H1 (cell line): ENCODE data around the gene MYO18A. TPM values are rescaled to one million over a fixed set of nuclear protein-coding genes. Genes with fewer than 3 reads are reported as not detected.

Source experiments
- CTCF ChIA-PET: fragments of 300-600 bp; sonication (Branson Sonifier 250); formaldehyde crosslinking; loops from one replicate; lab custom pipeline; 2021; ENCODE audit not compliant: partially characterized antibody; lab: Charles Lee
- POLR2A ChIA-PET: fragments of 300-600 bp; sonication (Branson Sonifier 250); formaldehyde crosslinking; loops from one replicate; lab custom pipeline; 2021; ENCODE audit warnings: inconsistent platforms; ENCODE audit not compliant: partially characterized antibody; lab: Charles Lee
- DNase-seq, 2 experiments: peaks; one replicate each; pipeline versions ENCODE4 v3.0.0 to v3.0.0-alpha.2; 2010 to 2022; ENCODE audit warnings: low spot score in 2 of 2, low read depth in 1 of 2, mixed read lengths in 1 of 2
- FAIRE-seq: peaks from 2 replicates; lab custom pipeline; 2011; peaks lifted over from hg19 to GRCh38; lab: Jason Lieb, UNC
- H2AFZ ChIP-seq: 2 replicates; pipeline ENCODE4 v1.8.1; 2012; ENCODE audit warnings: low read length, inconsistent platforms
- H2AK5ac ChIP-seq: 2 replicates; pipeline ENCODE4 v1.6.1; 2013; ENCODE audit warnings: low read depth, low read length
- H2BK120ac ChIP-seq: replicated peaks from 2 replicates; pipeline ENCODE3; 2013; ENCODE audit warnings: low read depth, low read length, inconsistent platforms
- H2BK12ac ChIP-seq: 2 replicates; pipeline ENCODE4 v1.6.1; 2013; ENCODE audit warnings: low read depth, low read length
- H2BK15ac ChIP-seq: 2 replicates; pipeline ENCODE4 v1.6.1; 2013; ENCODE audit warnings: low read length
- H2BK20ac ChIP-seq: 2 replicates; pipeline ENCODE4 v1.6.1; 2013; ENCODE audit warnings: low read length
- H2BK5ac ChIP-seq: 2 replicates; pipeline ENCODE4 v1.6.1; 2013; ENCODE audit warnings: low read depth, low read length
- H3K14ac ChIP-seq: 2 replicates; pipeline ENCODE4 v1.6.1; 2013; ENCODE audit warnings: inconsistent platforms; ENCODE audit not compliant: insufficient read length
- H3K18ac ChIP-seq: 2 replicates; pipeline ENCODE4 v1.6.1; 2013; ENCODE audit warnings: low read length; ENCODE audit errors: extremely low read depth
- H3K23ac ChIP-seq: 2 replicates; pipeline ENCODE4 v1.6.1; 2013; ENCODE audit warnings: inconsistent platforms; ENCODE audit not compliant: insufficient read length
- H3K23me2 ChIP-seq: 2 replicates; pipeline ENCODE4 v1.6.1; 2013; ENCODE audit warnings: low read depth, low read length
- H3K27ac ChIP-seq: 2 replicates; pipeline ENCODE4 v1.6.1; 2011; ENCODE audit warnings: low read depth, low read length, inconsistent platforms
- H3K27me3 ChIP-seq, 4 experiments: replicated peaks in 1 of 4; 1 replicate in 1 of 4; 2 replicates in 3 of 4; pipeline versions ENCODE4 v1.6.1 to v1.8.1; 2011 to 2013; ENCODE audit warnings: low read length in 3 of 4, mild to moderate bottlenecking in 3 of 4, inconsistent platforms in 2 of 4, mixed read lengths in 2 of 4, moderate library complexity in 1 of 4; ENCODE audit not compliant: control insufficient read depth in 3 of 4, insufficient read depth in 3 of 4; ENCODE audit errors: extremely low read depth in 1 of 4
- H3K36me3 ChIP-seq, 4 experiments: 2 replicates each; pipeline versions ENCODE4 v1.6.1 to v1.8.1; 2011 to 2013; ENCODE audit warnings: mild to moderate bottlenecking in 4 of 4, low read length in 3 of 4, moderate library complexity in 2 of 4, control low read depth in 1 of 4, inconsistent platforms in 1 of 4; ENCODE audit not compliant: insufficient read depth in 4 of 4, control insufficient read depth in 2 of 4
- H3K4ac ChIP-seq: replicated peaks from 2 replicates; pipeline ENCODE3; 2013; ENCODE audit warnings: low read length, low read depth, mixed read lengths, inconsistent platforms; ENCODE audit not compliant: insufficient read length
- H3K4me1 ChIP-seq, 4 experiments: replicated peaks in 1 of 4; 1 replicate in 1 of 4; 2 replicates in 3 of 4; pipeline versions ENCODE4 v1.6.1 to v1.8.1; 2011 to 2013; ENCODE audit warnings: low read length in 3 of 4, inconsistent platforms in 2 of 4, mixed read lengths in 1 of 4; ENCODE audit not compliant: insufficient read depth in 4 of 4, control insufficient read depth in 3 of 4
- H3K4me2 ChIP-seq, 2 experiments: 2 replicates each; pipeline versions ENCODE4 v1.6.1 to v1.8.1; 2011 to 2013; ENCODE audit warnings: low read depth in 2 of 2, low read length in 2 of 2, control low read depth in 1 of 2, inconsistent platforms in 1 of 2, mild to moderate bottlenecking in 1 of 2; ENCODE audit not compliant: insufficient read depth in 1 of 2
- H3K4me3 ChIP-seq, 4 experiments: fragments of 200-600, 300-600 bp in 1 of 4; sonication (generic), shearing (Covaris generic), sonication (Bioruptor Twin) in 1 of 4; 2 replicates each; pipeline versions ENCODE4 v1.5.1 to v1.8.1; 2011 to 2016; ENCODE audit warnings: low read length in 4 of 4, low read depth in 3 of 4, control low read depth in 2 of 4, inconsistent platforms in 2 of 4, mild to moderate bottlenecking in 2 of 4, mixed read lengths in 1 of 4, moderate library complexity in 1 of 4; ENCODE audit not compliant: insufficient read depth in 2 of 4; ENCODE audit errors: extremely low read depth in 1 of 4
- H3K56ac ChIP-seq: replicated peaks from 2 replicates; pipeline ENCODE3; 2013; ENCODE audit warnings: low read depth, mild to moderate bottlenecking, mixed read lengths, low read length, inconsistent platforms; ENCODE audit not compliant: insufficient read length
- H3K79me1 ChIP-seq: 2 replicates; pipeline ENCODE4 v1.6.1; 2013; ENCODE audit warnings: low read depth, low read length, control low read depth
- H3K79me2 ChIP-seq, 2 experiments: 2 replicates each; pipeline versions ENCODE4 v1.6.1 to v1.8.1; 2012 to 2013; ENCODE audit warnings: low read length in 2 of 2, mild to moderate bottlenecking in 2 of 2, inconsistent platforms in 1 of 2; ENCODE audit not compliant: insufficient read depth in 2 of 2, control insufficient read depth in 1 of 2
- H3K9ac ChIP-seq, 4 experiments: replicated peaks in 1 of 4; 1 replicate in 1 of 4; 2 replicates in 3 of 4; pipeline versions ENCODE4 v1.6.1 to v1.8.1; 2011 to 2013; ENCODE audit warnings: low read depth in 3 of 4, low read length in 3 of 4, control low read depth in 2 of 4, mild to moderate bottlenecking in 2 of 4, moderate library complexity in 2 of 4, inconsistent platforms in 1 of 4; ENCODE audit errors: extremely low read depth in 1 of 4
- H3K9me3 ChIP-seq, 2 experiments: 2 replicates each; pipeline versions ENCODE4 v1.6.1 to v1.8.1; 2012 to 2013; ENCODE audit warnings: mild to moderate bottlenecking in 2 of 2, moderate library complexity in 2 of 2, control low read depth in 1 of 2, inconsistent platforms in 1 of 2, low read depth in 1 of 2, low read length in 1 of 2, mixed read lengths in 1 of 2; ENCODE audit not compliant: insufficient read depth in 2 of 2
- H4K20me1 ChIP-seq, 2 experiments: replicated peaks in 1 of 2; 2 replicates each; pipeline versions ENCODE3 to v1.8.1; 2011 to 2013; ENCODE audit warnings: inconsistent platforms in 2 of 2, low read length in 2 of 2, mild to moderate bottlenecking in 1 of 2; ENCODE audit not compliant: insufficient read depth in 2 of 2, control insufficient read depth in 1 of 2
- H4K5ac ChIP-seq: 2 replicates; pipeline ENCODE4 v1.6.1; 2013; ENCODE audit warnings: low read length, low read depth, mixed read lengths, inconsistent platforms; ENCODE audit not compliant: insufficient read length
- H4K8ac ChIP-seq: 2 replicates; pipeline ENCODE4 v1.8.0; 2013; ENCODE audit warnings: mild to moderate bottlenecking, moderate library complexity, low read length, inconsistent platforms; ENCODE audit not compliant: insufficient read depth; ENCODE audit errors: extremely low read depth
- H4K91ac ChIP-seq: replicated peaks from 2 replicates; pipeline ENCODE3; 2013; ENCODE audit warnings: low read length, mixed read lengths, inconsistent platforms; ENCODE audit not compliant: insufficient read length
- BACH1 ChIP-seq: IDR thresholded peaks from 2 replicates; pipeline ENCODE4 v1.6.1; 2012; ENCODE audit warnings: low read length, improper control_type of control experiment
- CREB1 ChIP-seq: IDR thresholded peaks from 2 replicates; pipeline ENCODE4 v1.6.1; 2012; ENCODE audit warnings: inconsistent platforms
- E2F6 ChIP-seq: IDR thresholded peaks from 2 replicates; pipeline ENCODE4 v1.6.1; 2012; ENCODE audit warnings: inconsistent platforms
- KDM1A ChIP-seq: fragments of 200-600, 300-600 bp; sonication (generic); IDR thresholded peaks from 2 replicates; pipeline ENCODE4 v1.7.1; 2016; ENCODE audit warnings: mild to moderate bottlenecking, low read length, borderline replicate concordance
- POU5F1 ChIP-seq: IDR thresholded peaks from 2 replicates; pipeline ENCODE4 v1.6.1; 2011; ENCODE audit warnings: low read depth, mild to moderate bottlenecking, low read length, moderate library complexity
- RAD21 ChIP-seq, 2 experiments: IDR thresholded peaks in 1 of 2; conservative IDR thresholded peaks in 1 of 2; 2 replicates each; pipeline ENCODE4 v1.6.1; 2011; ENCODE audit warnings: low read depth in 2 of 2, low read length in 2 of 2, improper control_type of control experiment in 1 of 2, inconsistent platforms in 1 of 2, mild to moderate bottlenecking in 1 of 2, moderate library complexity in 1 of 2
- RBBP5 ChIP-seq: IDR thresholded peaks from 2 replicates; pipeline ENCODE4 v1.7.1; 2012; ENCODE audit warnings: low read depth, mild to moderate bottlenecking, inconsistent platforms, low read length, moderate library complexity, borderline replicate concordance
- SP1 ChIP-seq: IDR thresholded peaks from 2 replicates; pipeline ENCODE4 v1.6.1; 2011; ENCODE audit warnings: low read depth, low read length
- SP4 ChIP-seq: IDR thresholded peaks from 2 replicates; pipeline ENCODE4 v1.6.1; 2012; ENCODE audit warnings: low read length, inconsistent platforms
- SRF ChIP-seq: IDR thresholded peaks from 2 replicates; pipeline ENCODE4 v1.6.1; 2011; ENCODE audit warnings: mild to moderate bottlenecking, low read depth, low read length, moderate library complexity
- TAF7 ChIP-seq: optimal IDR thresholded peaks from 2 replicates; pipeline ENCODE3; 2011; ENCODE audit warnings: low read depth, mild to moderate bottlenecking, inconsistent platforms, low read length, moderate library complexity, borderline replicate concordance
- WGBS, 2 experiments: shearing (Covaris generic) in 1 of 2; methylation state at CpG; one replicate each; pipeline versions ENCODE4 v1.1.6 to v1.1.7; 2013 to 2015; ENCODE audit warnings: low lambda C conversion rate in 2 of 2, mixed read lengths in 2 of 2, inconsistent platforms in 1 of 2, low coverage in 1 of 2, missing lambda C conversion rate in 1 of 2; ENCODE audit not compliant: insufficient replicate concordance in 2 of 2, insufficient coverage in 1 of 2, insufficient read length in 1 of 2; ENCODE audit errors: extremely low coverage in 1 of 2, missing lambda C conversion rate in 1 of 2; 5-methylcytosine and 5-hydroxymethylcytosine counted together
- polyA plus RNA-seq, 7 experiments: library from polyadenylated mRNA; depleted of rRNA in 3 of 7; stranded (reverse) in 5 of 7; unstranded in 2 of 7; fragments of >200 nt in 5 of 7; fragments of 200-250 nt in 2 of 7; gene quantifications; 1 replicate in 5 of 7; 2 replicates in 1 of 7; 4 replicates in 1 of 7; pipeline versions ENCODE4 v1.2.1 to v1.2.3, GENCODE V29; 2011 to 2013; ENCODE audit warnings: missing spikeins in 2 of 7, mixed read lengths in 2 of 7
- total RNA-seq: library from RNA; stranded (reverse); fragmentation: NEBNext Ultra II Directional; extraction: Animal tissue kit (Norgen Biotek cat#: 25700); gene quantifications from 2 replicates; pipeline ENCODE4 v1.2.1, GENCODE V29; 2021

MYO18A gene
- total and polyA plus RNA-seq, 2 of the 8 experiments (the other 6 are each of a cell fraction or from before 2014, with no cell fraction given) = 7.6 to 43.8 TPM

GRCh38 chr17:29177541-29177870, 2.7 kb downstream of the MYO18A start:
- no peak for FAIRE-seq
- 0 out of 2 replicates have a peak overlapping the region, but pooled peaks have one; percentile 7 for H2BK15ac ChIP-seq
- POLR2A ChIA-PET = interaction anchor here (2.7 to 5.3 kb wide), 3 partner anchors 13 to 31 kb away, joined by 10 to 34 read pairs (median 25); no protein-coding TSS in a partner anchor
- peaks cover 0 to 2% of the 10 kb centered on the region in 2 experiments for H4K20me1 ChIP-seq
- H3K79me2 ChIP-seq = peaks cover 0 to 20% of the 10 kb centered on the region in 2 experiments; a peak in 2 of 4 replicates
- peak overlapping the region; percentile 36 for H2BK5ac ChIP-seq
- no peaks in the 10 kb centered on the region for H3K36me3 ChIP-seq
- no peak overlapping the region for H2BK120ac ChIP-seq
- DNase-seq = no peak
- H3K4me3 ChIP-seq = peak overlapping the region in 1 of 4 experiments; percentile 70; a peak in 1 of 8 replicates
- no peaks in the 10 kb centered on the region for H3K9me3 ChIP-seq
- peak overlapping the region; percentile 93 for H4K91ac ChIP-seq
- H3K27ac ChIP-seq = no peak overlapping the region
- 71% methylated on average over 3 of the region's 3 CpGs; no CpG with 5 or more reads in 1 of the 2 experiments for WGBS, 2 experiments
- H3K4me2 ChIP-seq = peak overlapping the region; percentile 75 to 85
- no peak overlapping the region for H3K56ac ChIP-seq
- H3K4ac ChIP-seq = no peak overlapping the region
- H3K23me2 ChIP-seq = peaks cover 13% of the 10 kb centered on the region; the same call in 1 of the 2 replicates
- peak overlapping the region; percentile 51; the same call in 1 of the 2 replicates for H2BK20ac ChIP-seq
- no peak overlapping the region for H3K14ac ChIP-seq
- peak overlapping the region in 1 of 4 experiments; percentile 11; a peak in 1 of 7 replicates for H3K9ac ChIP-seq
- peak overlapping the region; percentile 43; the same call in 1 of the 2 replicates for H2AK5ac ChIP-seq
- peaks cover 3% of the 10 kb centered on the region; the same call in 1 of the 2 replicates for H3K79me1 ChIP-seq
- CTCF ChIA-PET = interaction anchor here (0.7 to 42.5 kb wide), 7 partner anchors 17 to 96 kb away, joined by 3 to 731 read pairs (median 8); no protein-coding TSS in a partner anchor
- H4K5ac ChIP-seq = no peak overlapping the region
- no peak overlapping the region for H2AFZ ChIP-seq
- peak overlapping the region; percentile 64; the same call in 1 of the 2 replicates for H2BK12ac ChIP-seq
- peak overlapping the region; percentile 54 for H3K18ac ChIP-seq
- peaks cover 6 to 30% (median 16%) of the 10 kb centered on the region in 4 experiments for H3K4me1 ChIP-seq
- H3K27me3 ChIP-seq = peaks cover 0 to 10% (median 5%) of the 10 kb centered on the region in 4 experiments; a peak in 3 of 7 replicates
- no peak overlapping the region for H3K23ac ChIP-seq
- H4K8ac ChIP-seq = no peak overlapping the region
- TF ChIP-seq KDM1A = no peak
- no peak for TF ChIP-seq RAD21 (IDR thresholded peaks at IDR 0.05 in 1 of 2, conservative IDR thresholded peaks at IDR 0.05 in 1 of 2; ENCODE audit: low read depth in 2 of 2, low read length in 2 of 2)
- no peak for TF ChIP-seq SP1
- TF ChIP-seq SRF = no peak
- no peak for TF ChIP-seq TAF7
- no peak for TF ChIP-seq CREB1
- no peak for TF ChIP-seq E2F6
- TF ChIP-seq POU5F1 = no peak
- TF ChIP-seq BACH1 = no peak
- no peak for TF ChIP-seq RBBP5
- TF ChIP-seq SP4 = no peak
